ENCODE data around the gene NKX3-2. TPM values are rescaled to one million over a fixed set of nuclear protein-coding genes. Genes with fewer than 3 reads are reported as not detected.

NKX3-2 gene
- total and polyA plus RNA-seq, 10 of the 15 experiments (the other 5 are each of a cell fraction or from before 2014, with no cell fraction given), result not detected

DNA sequence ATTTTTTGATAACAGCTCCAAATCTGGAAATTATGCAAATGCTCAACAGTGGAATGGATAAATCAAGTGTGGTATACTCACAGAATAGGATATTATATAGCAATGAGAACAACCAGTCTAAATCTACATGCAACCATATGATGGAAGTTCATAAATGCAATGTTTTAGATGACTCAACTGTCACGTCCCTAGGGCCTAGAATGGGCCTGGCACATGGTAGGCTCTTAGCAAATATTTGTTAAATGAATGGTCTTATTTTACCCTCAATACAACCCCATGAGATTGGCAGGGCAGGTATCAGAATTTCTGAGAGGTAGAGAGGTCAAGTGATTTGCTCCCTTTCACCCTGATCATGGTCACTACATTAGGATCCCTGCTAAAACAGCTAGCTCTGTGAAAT is 14.6 kb upstream of the NKX3-2 start:
- Histone ChIP-seq H3K4me1 (ENCODE audit: control insufficient read depth, insufficient read depth, low read length) (no peaks in the 10 kb centered on the region), H2AFZ (ENCODE audit: control insufficient read depth, low read depth, low read length) (no peak overlapping the region), H4K20me1 (ENCODE audit: control insufficient read depth, insufficient read depth) (no peaks in the 10 kb centered on the region), H3K36me3 (ENCODE audit: control insufficient read depth in 2 of 2, insufficient read depth in 2 of 2, low read length in 1 of 2) (no peaks in the 10 kb centered on the region), H3K27ac (ENCODE audit: control insufficient read depth, insufficient read depth) (no peak overlapping the region), H3K27me3 (replicated peaks in 1 of 2; ENCODE audit: control insufficient read depth in 2 of 2, insufficient read depth in 2 of 2, low read length in 1 of 2) (no peaks in the 10 kb centered on the region), H3K79me2 (ENCODE audit: control insufficient read depth, insufficient read depth, low read length) (no peaks in the 10 kb centered on the region), H3K4me3 (no peak overlapping the region), H3K4me2 (ENCODE audit: control insufficient read depth, insufficient read depth) (no peak overlapping the region), H3K9ac (ENCODE audit: control insufficient read depth, insufficient read depth, low read length) (no peak overlapping the region), H3K9me3 (replicated peaks; ENCODE audit: control insufficient read depth, insufficient read depth, low read length) (no peaks in the 10 kb centered on the region)
- FAIRE-seq (no peak), ATAC-seq (no peak), DNase-seq (ENCODE audit: low read depth, low spot score) (no peak)
- intact Hi-C loops (cut with micrococcal nuclease; ENCODE audit: unreplicated experiment) (no loop called here), in situ Hi-C loops (cut with MboI) (no loop called here)
- ChIA-PET POLR2A (no interaction called here), SMC1A (ENCODE audit: uncharacterized antibody, unreplicated experiment) (interaction anchor here (1.0 kb wide), 1 partner anchor 709 kb away, joined by 3 read pairs; no protein-coding TSS in a partner anchor), CTCF (interaction anchor here (0.6 to 1.0 kb wide), 2 partner anchors 11 to 1278 kb away, joined by 3 to 4 read pairs; no protein-coding TSS in a partner anchor), RAD21 (ENCODE audit: unreplicated experiment) (no interaction called here)
- no TSS peak for BruUV-seq (replicated peaks)
- 0% methylated on average over 1 of the region's 1 CpG for WGBS (ENCODE audit: insufficient coverage, insufficient replicate concordance, low lambda C conversion rate, missing lambda C conversion rate)
- TF ChIP-seq STAT3 (IDR thresholded peaks at IDR 0.05; ENCODE audit: low read depth, low read length), result no peak
- TF ChIP-seq EP300 (IDR thresholded peaks at IDR 0.05; ENCODE audit: borderline replicate concordance in 1 of 2, control insufficient read depth in 1 of 2, low read depth in 2 of 2, low read length in 2 of 2), result no peak
- TF ChIP-seq IRF5 (IDR thresholded peaks at IDR 0.05; ENCODE audit: borderline replicate concordance), result no peak
- TF ChIP-seq EED (IDR thresholded peaks at IDR 0.05; ENCODE audit: low read depth), result no peak
- no peak for TF ChIP-seq SIX5 (IDR thresholded peaks at IDR 0.05; ENCODE audit: low read depth, low read length, severe bottlenecking)
- no peak for TF ChIP-seq WRNIP1 (IDR thresholded peaks at IDR 0.05; ENCODE audit: borderline replicate concordance, low read depth, low read length)
- no peak for TF ChIP-seq BHLHE40 (IDR thresholded peaks at IDR 0.05; ENCODE audit: borderline replicate concordance in 1 of 2, low read depth in 2 of 2, low read length in 1 of 2)
- no peak for TF ChIP-seq BACH1 (IDR thresholded peaks at IDR 0.05; ENCODE audit: borderline replicate concordance)
- no peak for TF ChIP-seq SRF (IDR thresholded peaks at IDR 0.05; ENCODE audit: low read depth in 2 of 2, low read length in 2 of 2)
- no peak for TF ChIP-seq MXI1 (IDR thresholded peaks at IDR 0.05; ENCODE audit: low read depth, low read length)
- TF ChIP-seq, protein P1, sequence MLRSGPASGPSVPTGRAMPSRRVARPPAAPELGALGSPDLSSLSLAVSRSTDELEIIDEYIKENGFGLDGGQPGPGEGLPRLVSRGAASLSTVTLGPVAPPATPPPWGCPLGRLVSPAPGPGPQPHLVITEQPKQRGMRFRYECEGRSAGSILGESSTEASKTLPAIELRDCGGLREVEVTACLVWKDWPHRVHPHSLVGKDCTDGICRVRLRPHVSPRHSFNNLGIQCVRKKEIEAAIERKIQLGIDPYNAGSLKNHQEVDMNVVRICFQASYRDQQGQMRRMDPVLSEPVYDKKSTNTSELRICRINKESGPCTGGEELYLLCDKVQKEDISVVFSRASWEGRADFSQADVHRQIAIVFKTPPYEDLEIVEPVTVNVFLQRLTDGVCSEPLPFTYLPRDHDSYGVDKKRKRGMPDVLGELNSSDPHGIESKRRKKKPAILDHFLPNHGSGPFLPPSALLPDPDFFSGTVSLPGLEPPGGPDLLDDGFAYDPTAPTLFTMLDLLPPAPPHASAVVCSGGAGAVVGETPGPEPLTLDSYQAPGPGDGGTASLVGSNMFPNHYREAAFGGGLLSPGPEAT (IDR thresholded peaks at IDR 0.05; ENCODE audit: low read depth), result no peak
- TF ChIP-seq, protein P2, sequence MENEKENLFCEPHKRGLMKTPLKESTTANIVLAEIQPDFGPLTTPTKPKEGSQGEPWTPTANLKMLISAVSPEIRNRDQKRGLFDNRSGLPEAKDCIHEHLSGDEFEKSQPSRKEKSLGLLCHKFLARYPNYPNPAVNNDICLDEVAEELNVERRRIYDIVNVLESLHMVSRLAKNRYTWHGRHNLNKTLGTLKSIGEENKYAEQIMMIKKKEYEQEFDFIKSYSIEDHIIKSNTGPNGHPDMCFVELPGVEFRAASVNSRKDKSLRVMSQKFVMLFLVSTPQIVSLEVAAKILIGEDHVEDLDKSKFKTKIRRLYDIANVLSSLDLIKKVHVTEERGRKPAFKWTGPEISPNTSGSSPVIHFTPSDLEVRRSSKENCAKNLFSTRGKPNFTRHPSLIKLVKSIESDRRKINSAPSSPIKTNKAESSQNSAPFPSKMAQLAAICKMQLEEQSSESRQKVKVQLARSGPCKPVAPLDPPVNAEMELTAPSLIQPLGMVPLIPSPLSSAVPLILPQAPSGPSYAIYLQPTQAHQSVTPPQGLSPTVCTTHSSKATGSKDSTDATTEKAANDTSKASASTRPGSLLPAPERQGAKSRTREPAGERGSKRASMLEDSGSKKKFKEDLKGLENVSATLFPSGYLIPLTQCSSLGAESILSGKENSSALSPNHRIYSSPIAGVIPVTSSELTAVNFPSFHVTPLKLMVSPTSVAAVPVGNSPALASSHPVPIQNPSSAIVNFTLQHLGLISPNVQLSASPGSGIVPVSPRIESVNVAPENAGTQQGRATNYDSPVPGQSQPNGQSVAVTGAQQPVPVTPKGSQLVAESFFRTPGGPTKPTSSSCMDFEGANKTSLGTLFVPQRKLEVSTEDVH (IDR thresholded peaks at IDR 0.05; ENCODE audit: low read depth, partially characterized antibody), result no peak
- TF ChIP-seq SREBF1 (IDR thresholded peaks at IDR 0.05; ENCODE audit: low read length), result no peak
- no peak for TF ChIP-seq YBX1 (IDR thresholded peaks at IDR 0.05)
- no peak for TF ChIP-seq ATF2 (IDR thresholded peaks at IDR 0.05; ENCODE audit: low read length)
- no peak for TF ChIP-seq ZNF384 (IDR thresholded peaks at IDR 0.05; ENCODE audit: borderline replicate concordance, low read depth, low read length)
- TF ChIP-seq CBFB (IDR thresholded peaks at IDR 0.05; ENCODE audit: low read depth), result no peak
- TF ChIP-seq MYB (IDR thresholded peaks at IDR 0.05; ENCODE audit: borderline replicate concordance, low read depth, low read length), result no peak
